GM12878 (cell line): Measurements from ENCODE around the gene UNK. TPM values are rescaled to one million over a fixed set of nuclear protein-coding genes. Genes with fewer than 3 reads are reported as not detected.

Source experiments
- CUX1 ChIP-seq: IDR thresholded peaks from 2 replicates; pipeline ENCODE4 v1.6.1; 2012; ENCODE audit warnings: improper control_type of control experiment, low read depth, low read length; ENCODE audit not compliant: insufficient replicate concordance
- EED ChIP-seq: sonication (generic); IDR thresholded peaks from 2 replicates; pipeline ENCODE4 v1.6.1; 2016; ENCODE audit warnings: antibody characterized with exemption, low read depth
- EGR1 ChIP-seq, 2 experiments: IDR thresholded peaks; 1 replicate in 1 of 2; 2 replicates in 1 of 2; pipeline ENCODE4 v1.6.1; 2011 to 2012; ENCODE audit warnings: low read depth in 2 of 2, low read length in 2 of 2, borderline replicate concordance in 1 of 2, mild to moderate bottlenecking in 1 of 2, moderate library complexity in 1 of 2
- HSF1 ChIP-seq: fragments of 150-350 bp; IDR thresholded peaks from 2 replicates; pipeline ENCODE4 v1.6.1; 2014; ENCODE audit warnings: mild to moderate bottlenecking, low read depth, low read length
- IKZF2 ChIP-seq, 2 experiments: fragments of 450-650 bp; IDR thresholded peaks; 2 replicates each; pipeline ENCODE4 v1.6.1; 2017; ENCODE audit warnings: mild to moderate bottlenecking in 2 of 2, moderate library complexity in 2 of 2
- NR2F1 ChIP-seq: fragments of 450-650 bp; conservative IDR thresholded peaks from 2 replicates; pipeline ENCODE4 v1.6.1; 2017; ENCODE audit warnings: mild to moderate bottlenecking
- POLR2AphosphoS5 ChIP-seq: IDR thresholded peaks from 2 replicates; pipeline ENCODE4 v1.6.1; 2011; ENCODE audit warnings: mild to moderate bottlenecking, low read length, inconsistent platforms
- SMARCA5 ChIP-seq: fragments of 450-650 bp; IDR thresholded peaks from 2 replicates; pipeline ENCODE4 v1.6.1; 2017; ENCODE audit warnings: mild to moderate bottlenecking
- SPI1 ChIP-seq: IDR thresholded peaks from 2 replicates; pipeline ENCODE4 v1.6.1; 2011; ENCODE audit warnings: low read depth, mild to moderate bottlenecking, low read length, moderate library complexity, borderline replicate concordance; ENCODE audit not compliant: insufficient read depth
- YY1 ChIP-seq: IDR thresholded peaks from 2 replicates; pipeline ENCODE4 v1.6.1; 2011; ENCODE audit warnings: low read depth, mild to moderate bottlenecking, low read length
- ZNF24 ChIP-seq: fragments of 450-650 bp; IDR thresholded peaks from 2 replicates; pipeline ENCODE4 v1.6.1; 2017; ENCODE audit warnings: antibody characterized with exemption, mild to moderate bottlenecking
- ZSCAN29 ChIP-seq: fragments of 450-650 bp; IDR thresholded peaks from 2 replicates; pipeline ENCODE4 v1.6.1; 2017; ENCODE audit warnings: mild to moderate bottlenecking, moderate library complexity
- polyA plus RNA-seq, 11 experiments: library from polyadenylated mRNA; depleted of rRNA in 4 of 11; unstranded in 6 of 11; stranded (reverse) in 5 of 11; fragments of >200 nt; fragmentation: Nextera tagmentation in 4 of 11; fragmentation: Illumina TruSeq in 1 of 11; extraction: Ambion mirVana in 4 of 11; extraction: Trizol in 1 of 11; gene quantifications; 1 replicate in 1 of 11; 2 replicates in 10 of 11; pipeline versions ENCODE4 v1.2.1 to v1.2.3, GENCODE V29; 2011 to 2016; ENCODE audit warnings: inconsistent platforms in 2 of 11, missing spikeins in 2 of 11, low read depth in 1 of 11
- total RNA-seq, 4 experiments: library from RNA; depleted of rRNA in 3 of 4; stranded (reverse); fragments of >200 nt in 3 of 4; fragmentation: Illumina TruSeq in 1 of 4; extraction: Trizol in 1 of 4; gene quantifications; 2 replicates each; pipeline versions ENCODE4 v1.2.1 to v1.2.3, GENCODE V29; 2013 to 2021
- TF ChIP-seq, protein P1 (sequence below): fragments of 450-650 bp; formaldehyde crosslinking; IDR thresholded peaks from 2 replicates; pipeline ENCODE4 v1.5.0; 2022; ENCODE audit warnings: mild to moderate bottlenecking, missing genetic modification characterization
- TF ChIP-seq, protein P2 (sequence below): IDR thresholded peaks from 2 replicates; pipeline ENCODE4 v1.6.1; 2011; ENCODE audit warnings: borderline replicate concordance, low read depth, mild to moderate bottlenecking, moderate library complexity, mixed read lengths, low read length; ENCODE audit not compliant: insufficient read depth; ENCODE audit errors: extremely low read length

The UNK gene
- total and polyA plus RNA-seq, 10 of the 15 experiments (the other 5 are each of a cell fraction or from before 2014, with no cell fraction given): 8.9 to 34.5 (median 27.3) TPM

- peak; percentile 59; the same call in 1 of the 2 replicates for TF ChIP-seq YY1
- TF ChIP-seq, protein P1, sequence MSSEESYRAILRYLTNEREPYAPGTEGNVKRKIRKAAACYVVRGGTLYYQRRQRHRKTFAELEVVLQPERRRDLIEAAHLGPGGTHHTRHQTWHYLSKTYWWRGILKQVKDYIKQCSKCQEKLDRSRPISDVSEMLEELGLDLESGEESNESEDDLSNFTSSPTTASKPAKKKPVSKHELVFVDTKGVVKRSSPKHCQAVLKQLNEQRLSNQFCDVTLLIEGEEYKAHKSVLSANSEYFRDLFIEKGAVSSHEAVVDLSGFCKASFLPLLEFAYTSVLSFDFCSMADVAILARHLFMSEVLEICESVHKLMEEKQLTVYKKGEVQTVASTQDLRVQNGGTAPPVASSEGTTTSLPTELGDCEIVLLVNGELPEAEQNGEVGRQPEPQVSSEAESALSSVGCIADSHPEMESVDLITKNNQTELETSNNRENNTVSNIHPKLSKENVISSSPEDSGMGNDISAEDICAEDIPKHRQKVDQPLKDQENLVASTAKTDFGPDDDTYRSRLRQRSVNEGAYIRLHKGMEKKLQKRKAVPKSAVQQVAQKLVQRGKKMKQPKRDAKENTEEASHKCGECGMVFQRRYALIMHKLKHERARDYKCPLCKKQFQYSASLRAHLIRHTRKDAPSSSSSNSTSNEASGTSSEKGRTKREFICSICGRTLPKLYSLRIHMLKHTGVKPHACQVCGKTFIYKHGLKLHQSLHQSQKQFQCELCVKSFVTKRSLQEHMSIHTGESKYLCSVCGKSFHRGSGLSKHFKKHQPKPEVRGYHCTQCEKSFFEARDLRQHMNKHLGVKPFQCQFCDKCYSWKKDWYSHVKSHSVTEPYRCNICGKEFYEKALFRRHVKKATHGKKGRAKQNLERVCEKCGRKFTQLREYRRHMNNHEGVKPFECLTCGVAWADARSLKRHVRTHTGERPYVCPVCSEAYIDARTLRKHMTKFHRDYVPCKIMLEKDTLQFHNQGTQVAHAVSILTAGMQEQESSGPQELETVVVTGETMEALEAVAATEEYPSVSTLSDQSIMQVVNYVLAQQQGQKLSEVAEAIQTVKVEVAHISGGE (CRISPR knock-in tag): no peak
- no peak for TF ChIP-seq EED
- TF ChIP-seq EGR1 (IDR thresholded peaks at IDR 0.05; ENCODE audit: borderline replicate concordance in 1 of 2, low read depth in 2 of 2, low read length in 2 of 2): 0 out of 3 replicates have a peak, but pooled peaks of 1 of the 2 experiments have one; percentile 37
- 0 out of 2 replicates have a peak, but pooled peaks have one; percentile 19 for TF ChIP-seq ZSCAN29
- TF ChIP-seq NR2F1: peak; percentile 64
- TF ChIP-seq SMARCA5: peak; percentile 91; the same call in 1 of the 2 replicates
- TF ChIP-seq IKZF2 (IDR thresholded peaks at IDR 0.05): peak in 1 of 2 experiments; percentile 45; a peak in 2 of 4 replicates
- TF ChIP-seq POLR2AphosphoS5: no peak
- TF ChIP-seq, protein P2, sequence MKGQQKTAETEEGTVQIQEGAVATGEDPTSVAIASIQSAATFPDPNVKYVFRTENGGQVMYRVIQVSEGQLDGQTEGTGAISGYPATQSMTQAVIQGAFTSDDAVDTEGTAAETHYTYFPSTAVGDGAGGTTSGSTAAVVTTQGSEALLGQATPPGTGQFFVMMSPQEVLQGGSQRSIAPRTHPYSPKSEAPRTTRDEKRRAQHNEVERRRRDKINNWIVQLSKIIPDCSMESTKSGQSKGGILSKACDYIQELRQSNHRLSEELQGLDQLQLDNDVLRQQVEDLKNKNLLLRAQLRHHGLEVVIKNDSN: peak; percentile 96
- TF ChIP-seq SPI1: no peak
- 0 out of 2 replicates have a peak, but pooled peaks have one; percentile 20 for TF ChIP-seq ZNF24
- no peak for TF ChIP-seq HSF1
- TF ChIP-seq CUX1: no peak
These were observed 30.9 kb upstream of the UNK start (continued) for GRCh38 chr17:75753514-75754377.
